B cell (primary cell): ENCODE data around the gene TNIK. TPM values are rescaled to one million over a fixed set of nuclear protein-coding genes. Genes with fewer than 3 reads are reported as not detected.

Experiments
- ATAC-seq: fragments of 200-7000 bp; cut with Tn5 transposase; one replicate; pipeline ENCODE4 v1.10.0; 2021; ENCODE audit warnings: low read depth, mild to moderate bottlenecking, moderate number of reproducible peaks, moderate library complexity
- CTCF ChIA-PET: fragments of 350-600 bp; sonication (Branson Sonifier 250); formaldehyde crosslinking; loops from one replicate; lab custom pipeline; 2021; ENCODE audit warnings: antibody characterized with exemption, inconsistent platforms; lab: Charles Lee
- POLR2A ChIA-PET: fragments of 350-600 bp; sonication (Branson Sonifier 250); formaldehyde crosslinking; loops from one replicate; lab custom pipeline; 2021; ENCODE audit warnings: antibody characterized with exemption; lab: Charles Lee
- DNase-seq: peaks from one replicate; pipeline ENCODE4 v3.0.0; 2013
- H2AFZ ChIP-seq: 2 replicates; pipeline ENCODE4 v1.6.1; 2012; ENCODE audit warnings: mild to moderate bottlenecking, low read depth, low read length; ENCODE audit not compliant: insufficient read depth, poor library complexity, severe bottlenecking
- H3K27ac ChIP-seq, 2 donors: 1 replicate in 1 of 2; 2 replicates in 1 of 2; pipeline ENCODE4 v1.5.1; 2012 to 2013; ENCODE audit warnings: low read length in 2 of 2, mild to moderate bottlenecking in 2 of 2, moderate library complexity in 1 of 2
- H3K27me3 ChIP-seq, 4 experiments: fragments of 200-600 bp in 1 of 4; sonication (generic) in 1 of 4; replicated peaks in 1 of 4; 1 replicate in 2 of 4; 2 replicates in 2 of 4; pipeline versions ENCODE4 v1.6.1 to v1.7.0; 2013 to 2016; ENCODE audit warnings: low read length in 3 of 4, mild to moderate bottlenecking in 2 of 4, mixed read lengths in 1 of 4, moderate library complexity in 1 of 4; ENCODE audit not compliant: insufficient read depth in 4 of 4, control insufficient read depth in 3 of 4; ENCODE audit errors: control extremely low read depth in 1 of 4
- H3K36me3 ChIP-seq, 2 experiments: replicated peaks in 1 of 2; 1 replicate in 1 of 2; 2 replicates in 1 of 2; pipeline versions ENCODE4 v1.6.1 to v1.7.1; 2013; ENCODE audit warnings: low read length in 1 of 2; ENCODE audit not compliant: insufficient read depth in 2 of 2, control insufficient read depth in 1 of 2; ENCODE audit errors: control extremely low read depth in 1 of 2, extremely low read depth in 1 of 2
- H3K4me1 ChIP-seq, 2 donors: fragments of 200-600 bp in 1 of 2; sonication (generic) in 1 of 2; 1 replicate in 1 of 2; 2 replicates in 1 of 2; pipeline versions ENCODE4 v1.5.1 to v1.6.1; 2013 to 2017; ENCODE audit warnings: low read length in 2 of 2; ENCODE audit not compliant: control insufficient read depth in 2 of 2, insufficient read depth in 2 of 2
- H3K4me2 ChIP-seq: replicated peaks from 2 replicates; pipeline ENCODE3; 2012; ENCODE audit warnings: mild to moderate bottlenecking, low read depth, low read length; ENCODE audit not compliant: poor library complexity, severe bottlenecking
- H3K4me3 ChIP-seq, 5 experiments: fragments of 200-600 bp in 1 of 5; sonication (generic) in 1 of 5; 1 replicate in 3 of 5; 2 replicates in 2 of 5; pipeline versions ENCODE4 v1.5.1 to v1.7.0; 2011 to 2016; ENCODE audit warnings: low read length in 4 of 5, mild to moderate bottlenecking in 4 of 5, low read depth in 2 of 5, control low read depth in 1 of 5, moderate library complexity in 1 of 5; ENCODE audit not compliant: insufficient read depth in 1 of 5; ENCODE audit errors: control extremely low read depth in 1 of 5, extremely low read depth in 1 of 5
- H3K79me2 ChIP-seq: fragments of 200-600 bp; sonication (generic); one replicate; pipeline ENCODE4 v1.6.0; 2016; ENCODE audit warnings: low read length; ENCODE audit not compliant: control insufficient read depth, insufficient read depth
- H3K9ac ChIP-seq: fragments of 200-600 bp; sonication (generic); 2 replicates; pipeline ENCODE4 v1.6.1; 2017; ENCODE audit warnings: mild to moderate bottlenecking, low read length, moderate library complexity
- H3K9me3 ChIP-seq, 3 donors: one replicate each; pipeline versions ENCODE4 v1.6.1 to v1.7.1; 2013; ENCODE audit warnings: low read length in 2 of 3; ENCODE audit not compliant: control insufficient read depth in 2 of 3, insufficient read depth in 1 of 3; ENCODE audit errors: control extremely low read depth in 1 of 3
- H4K20me1 ChIP-seq: 2 replicates; pipeline ENCODE4 v1.6.0; 2012; ENCODE audit warnings: mild to moderate bottlenecking, low read length; ENCODE audit not compliant: insufficient read depth, control insufficient read depth, poor library complexity, severe bottlenecking
- H3K27ac Mint-ChIP-seq: one replicate; pipeline ENCODE4 v1.8.0; 2021; ENCODE audit warnings: mixed read lengths
- H3K27me3 Mint-ChIP-seq: one replicate; pipeline ENCODE4 v1.8.0; 2021; ENCODE audit warnings: mixed read lengths
- H3K4me1 Mint-ChIP-seq: one replicate; pipeline ENCODE4 v1.8.0; 2021; ENCODE audit warnings: mixed read lengths
- H3K4me3 Mint-ChIP-seq: one replicate; pipeline ENCODE4 v1.8.0; 2021; ENCODE audit warnings: mixed read lengths
- H3K9me3 Mint-ChIP-seq: one replicate; pipeline ENCODE4 v1.8.0; 2022; ENCODE audit warnings: mixed read lengths; ENCODE audit not compliant: insufficient read depth
- CTCF ChIP-seq: fragments of 200-600 bp; IDR thresholded peaks from one replicate; pipeline ENCODE4 v1.8.0; 2022; ENCODE audit warnings: antibody characterized with exemption, mild to moderate bottlenecking
- EZH2 ChIP-seq: IDR thresholded peaks from 2 replicates; pipeline ENCODE4 v1.6.1; 2012; ENCODE audit warnings: borderline replicate concordance, low read depth, mild to moderate bottlenecking, moderate library complexity, low read length; ENCODE audit not compliant: insufficient read depth, poor library complexity, severe bottlenecking
- WGBS: methylation state at CpG from one replicate; pipeline ENCODE4 v1.1.5; 2013; ENCODE audit warnings: missing lambda C conversion rate; ENCODE audit not compliant: insufficient coverage; 5-methylcytosine and 5-hydroxymethylcytosine counted together
- intact Hi-C: fragments of 100-400 bp; cut with micrococcal nuclease; formaldehyde crosslinking; loops from one replicate; pipeline ENCODE4 v1.10.0; 2022
- polyA plus RNA-seq: library from polyadenylated mRNA; depleted of rRNA; stranded (reverse); fragments of >200 nt; gene quantifications from 2 replicates; pipeline ENCODE4 v1.2.3, GENCODE V29; 2012
- total RNA-seq, 2 donors: library from RNA; stranded (reverse); fragments of 120-200 nt in 1 of 2; gene quantifications; 1 replicate in 1 of 2; 2 replicates in 1 of 2; pipeline versions ENCODE4 v1.2.3 to v1.2.4, GENCODE V29; 2013 to 2022

TNIK gene
- total and polyA plus RNA-seq, 2 donors (not counting 1 experiment from before 2014, with no cell fraction given), result 0.66 to 7.7 TPM

- Mint-ChIP-seq H3K27ac (no peak overlapping the region), H3K27me3 (no peaks in the 10 kb centered on the region), H3K4me1 (peaks cover 9% of the 10 kb centered on the region), H3K9me3 (peaks cover 3% of the 10 kb centered on the region), H3K4me3 (no peak overlapping the region)
- Histone ChIP-seq H4K20me1 (no peaks in the 10 kb centered on the region), H3K27me3 (peaks cover 0 to 3% (median 0%) of the 10 kb centered on the region in 4 experiments), H3K27ac (no peak overlapping the region), H3K9me3 (no peaks in the 10 kb centered on the region), H3K4me3 (no peak overlapping the region), H3K4me2 (no peak overlapping the region), H3K4me1 (peaks cover 3 to 7% of the 10 kb centered on the region in 2 donors), H3K79me2 (no peaks in the 10 kb centered on the region), H3K9ac (no peak overlapping the region), H2AFZ (no peak overlapping the region), H3K36me3 (no peaks in the 10 kb centered on the region)
- intact Hi-C loops, result no loop called here
- ATAC-seq (no peak), DNase-seq (no peak)
- ChIA-PET POLR2A (no interaction called here), CTCF (no interaction called here)
- WGBS, result 93% methylated on average over 12 of the region's 12 CpGs
- no peak for TF ChIP-seq CTCF
- TF ChIP-seq EZH2, result no peak
Measured at GRCh38 chr3:171453180-171453886, 6.9 kb downstream of the TNIK start.

GRCh38 chr3:171452328-171452727 is 7.9 kb downstream of the TNIK start:
- Histone ChIP-seq H3K4me3 (no peak overlapping the region), H3K4me2 (no peak overlapping the region), H2AFZ (no peak overlapping the region), H3K27ac (no peak overlapping the region), H4K20me1 (no peaks in the 10 kb centered on the region), H3K4me1 (no peaks in the 10 kb centered on the region), H3K36me3 (no peaks in the 10 kb centered on the region), H3K9me3 (no peaks in the 10 kb centered on the region), H3K27me3 (peaks cover 0 to under 1% (median 0%) of the 10 kb centered on the region in 4 experiments), H3K79me2 (no peaks in the 10 kb centered on the region), H3K9ac (no peak overlapping the region)
- ChIA-PET POLR2A (no interaction called here), CTCF (no interaction called here)
- no peaks in the 10 kb centered on the region for H3K27me3 Mint-ChIP-seq
- H3K9me3 Mint-ChIP-seq, result peaks cover 3% of the 10 kb centered on the region
- no peak overlapping the region for H3K4me3 Mint-ChIP-seq
- H3K27ac Mint-ChIP-seq, result no peak overlapping the region
- no peak for DNase-seq
- no peak for ATAC-seq
- intact Hi-C loops, result no loop called here
- no peaks in the 10 kb centered on the region for H3K4me1 Mint-ChIP-seq
- WGBS, result 89% methylated on average over 5 of the region's 5 CpGs
- no peak for TF ChIP-seq CTCF
- no peak for TF ChIP-seq EZH2
